Measurements from ENCODE around the gene GIMD1. TPM values are rescaled to one million over a fixed set of nuclear protein-coding genes. Genes with fewer than 3 reads are reported as not detected.
A peak's percentile ranks its signal among the peaks of the same experiment; 100 is the strongest.

GIMD1 gene
- polyA plus RNA-seq, 3 donors, result not detected

DNA sequence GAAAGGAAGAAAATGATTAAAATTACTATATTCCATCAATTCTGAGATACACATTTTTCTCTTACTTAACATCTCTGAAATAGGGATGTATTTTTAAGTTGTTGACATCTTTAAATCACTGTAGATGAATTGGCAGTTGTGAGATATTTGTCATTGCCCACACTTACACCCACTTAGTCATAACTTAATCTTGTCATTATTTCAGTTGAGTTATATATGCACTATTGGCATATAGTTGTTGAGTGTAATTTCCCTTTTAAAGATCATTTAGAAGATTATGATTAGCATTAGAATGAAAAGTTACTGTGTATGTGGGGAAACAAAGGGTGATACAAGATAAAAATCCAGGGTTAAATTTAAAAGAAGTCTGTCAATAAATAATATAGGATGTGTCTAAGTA is 50.1 kb downstream of the GIMD1 start:
- peaks cover 15 to 20% of the 10 kb centered on the region in 2 donors for H3K36me3 Mint-ChIP-seq
- Histone ChIP-seq H3K27me3 (ENCODE audit: control insufficient read depth in 2 of 2, insufficient read depth in 2 of 2, low read length in 2 of 2) (no peaks in the 10 kb centered on the region), H3K9me3 (replicated peaks in 1 of 2; ENCODE audit: control insufficient read depth in 1 of 2, insufficient read depth in 1 of 2, low read length in 2 of 2) (no peaks in the 10 kb centered on the region), H3K79me2 (ENCODE audit: insufficient read depth, low read length) (peaks cover 84% of the 10 kb centered on the region), H3K36me3 (replicated peaks in 1 of 2; ENCODE audit: control insufficient read depth in 1 of 2, insufficient read depth in 2 of 2, low read length in 2 of 2) (peaks cover 5 to 13% of the 10 kb centered on the region in 2 donors), H3K4me3 (replicated peaks in 1 of 3; ENCODE audit: low read depth in 2 of 3, low read length in 3 of 3) (no peak overlapping the region), H2AFZ (ENCODE audit: insufficient read depth, low read depth, low read length, poor library complexity, severe bottlenecking) (no peak overlapping the region), H3K4me1 (ENCODE audit: control insufficient read depth in 1 of 2, insufficient read depth in 2 of 2, low read length in 2 of 2) (peaks cover 20 to 25% of the 10 kb centered on the region in 2 donors), H3K4me2 (replicated peaks; ENCODE audit: extremely low read depth, low read length, poor library complexity, severe bottlenecking) (no peak overlapping the region), H4K20me1 (ENCODE audit: insufficient read depth, low read length) (no peaks in the 10 kb centered on the region), H3K27ac (ENCODE audit: low read depth in 1 of 2, low read length in 2 of 2) (no peak overlapping the region), H3K9ac (ENCODE audit: insufficient read depth, low read length, poor library complexity, severe bottlenecking) (no peak overlapping the region)
- H3K27ac Mint-ChIP-seq, result peak overlapping the region in 2 of 7 donors; percentile 30 to 65
- intact Hi-C loops (cut with micrococcal nuclease), result no loop called here
- no peaks in the 10 kb centered on the region for H3K27me3 Mint-ChIP-seq (ENCODE audit: low read depth in 3 of 3)
- peak in 1 of 3 donors; percentile 37 for DNase-seq
- peaks cover 0 to 9% (median 3%) of the 10 kb centered on the region in 7 donors for H3K9me3 Mint-ChIP-seq
- peaks cover 18% of the 10 kb centered on the region for H3K4me1 Mint-ChIP-seq
- TF ChIP-seq CTCF (IDR thresholded peaks at IDR 0.05), result no peak
- H3K4me3 Mint-ChIP-seq, result no peak overlapping the region

GRCh38 chr4:106317815-106318214 is 50.8 kb downstream of the GIMD1 start:
- Histone ChIP-seq H2AFZ (ENCODE audit: insufficient read depth, low read depth, low read length, poor library complexity, severe bottlenecking) (no peak overlapping the region), H3K9ac (ENCODE audit: insufficient read depth, low read length, poor library complexity, severe bottlenecking) (no peak overlapping the region), H3K9me3 (replicated peaks in 1 of 2; ENCODE audit: control insufficient read depth in 1 of 2, insufficient read depth in 1 of 2, low read length in 2 of 2) (no peaks in the 10 kb centered on the region), H3K4me3 (replicated peaks in 1 of 3; ENCODE audit: low read depth in 2 of 3, low read length in 3 of 3) (peak overlapping the region in 1 of 3 experiments; percentile 95), H3K79me2 (ENCODE audit: insufficient read depth, low read length) (peaks cover 84% of the 10 kb centered on the region), H3K27ac (ENCODE audit: low read depth in 1 of 2, low read length in 2 of 2) (no peak overlapping the region), H4K20me1 (ENCODE audit: insufficient read depth, low read length) (no peaks in the 10 kb centered on the region), H3K4me2 (replicated peaks; ENCODE audit: extremely low read depth, low read length, poor library complexity, severe bottlenecking) (peak overlapping the region; percentile 77), H3K27me3 (ENCODE audit: control insufficient read depth in 2 of 2, insufficient read depth in 2 of 2, low read length in 2 of 2) (no peaks in the 10 kb centered on the region), H3K36me3 (replicated peaks in 1 of 2; ENCODE audit: control insufficient read depth in 1 of 2, insufficient read depth in 2 of 2, low read length in 2 of 2) (peaks cover 5 to 13% of the 10 kb centered on the region in 2 donors), H3K4me1 (ENCODE audit: control insufficient read depth in 1 of 2, insufficient read depth in 2 of 2, low read length in 2 of 2) (peaks cover 20 to 25% of the 10 kb centered on the region in 2 donors)
- H3K4me1 Mint-ChIP-seq, result peaks cover 18% of the 10 kb centered on the region
- no CpG with 5 or more reads among the region's 1 CpG for WGBS (ENCODE audit: insufficient coverage)
- TF ChIP-seq CTCF (IDR thresholded peaks at IDR 0.05), result no peak
- no peak for DNase-seq
- peaks cover 0 to 9% (median 3%) of the 10 kb centered on the region in 7 donors for H3K9me3 Mint-ChIP-seq
- intact Hi-C loops (cut with micrococcal nuclease), result no loop called here
- H3K27me3 Mint-ChIP-seq (ENCODE audit: low read depth in 3 of 3), result no peaks in the 10 kb centered on the region
- peaks cover 15 to 17% of the 10 kb centered on the region in 2 donors for H3K36me3 Mint-ChIP-seq
- H3K4me3 Mint-ChIP-seq, result no peak overlapping the region
- H3K27ac Mint-ChIP-seq, result peak overlapping the region in 1 of 7 donors; percentile 66

Measured in CD14-positive monocyte (primary cell).